Duodenal mucosa (tissue), 2 donors: ENCODE measurements around the gene SH3BGRL2.

Experiments used
- H3K27ac ChIP-seq: one replicate; pipeline ENCODE4 v1.7.0; 2013; ENCODE audit warnings: low read depth, low read length
- H3K27me3 ChIP-seq, 2 donors: one replicate each; pipeline ENCODE4 v1.7.0; 2013; ENCODE audit warnings: low read length in 2 of 2, control low read depth in 1 of 2; ENCODE audit not compliant: insufficient read depth in 2 of 2, control insufficient read depth in 1 of 2
- H3K36me3 ChIP-seq, 2 donors: one replicate each; pipeline ENCODE4 v1.7.0; 2013; ENCODE audit warnings: low read length in 2 of 2, control low read depth in 1 of 2; ENCODE audit not compliant: insufficient read depth in 2 of 2, control insufficient read depth in 1 of 2
- H3K4me1 ChIP-seq, 2 donors: one replicate each; pipeline ENCODE4 v1.7.0; 2013; ENCODE audit warnings: low read length in 2 of 2, control low read depth in 1 of 2; ENCODE audit not compliant: insufficient read depth in 2 of 2, control insufficient read depth in 1 of 2
- H3K4me3 ChIP-seq, 2 donors: one replicate each; pipeline ENCODE4 v1.7.0; 2013; ENCODE audit warnings: low read length in 2 of 2, low read depth in 1 of 2
- H3K9ac ChIP-seq, 2 donors: one replicate each; pipeline ENCODE4 v1.7.0; 2013; ENCODE audit warnings: low read length in 2 of 2, low read depth in 1 of 2
- H3K9me3 ChIP-seq, 2 donors: one replicate each; pipeline ENCODE4 v1.7.0; 2013; ENCODE audit warnings: low read length in 2 of 2, control low read depth in 1 of 2; ENCODE audit not compliant: control insufficient read depth in 1 of 2

The SH3BGRL2 gene

DNA sequence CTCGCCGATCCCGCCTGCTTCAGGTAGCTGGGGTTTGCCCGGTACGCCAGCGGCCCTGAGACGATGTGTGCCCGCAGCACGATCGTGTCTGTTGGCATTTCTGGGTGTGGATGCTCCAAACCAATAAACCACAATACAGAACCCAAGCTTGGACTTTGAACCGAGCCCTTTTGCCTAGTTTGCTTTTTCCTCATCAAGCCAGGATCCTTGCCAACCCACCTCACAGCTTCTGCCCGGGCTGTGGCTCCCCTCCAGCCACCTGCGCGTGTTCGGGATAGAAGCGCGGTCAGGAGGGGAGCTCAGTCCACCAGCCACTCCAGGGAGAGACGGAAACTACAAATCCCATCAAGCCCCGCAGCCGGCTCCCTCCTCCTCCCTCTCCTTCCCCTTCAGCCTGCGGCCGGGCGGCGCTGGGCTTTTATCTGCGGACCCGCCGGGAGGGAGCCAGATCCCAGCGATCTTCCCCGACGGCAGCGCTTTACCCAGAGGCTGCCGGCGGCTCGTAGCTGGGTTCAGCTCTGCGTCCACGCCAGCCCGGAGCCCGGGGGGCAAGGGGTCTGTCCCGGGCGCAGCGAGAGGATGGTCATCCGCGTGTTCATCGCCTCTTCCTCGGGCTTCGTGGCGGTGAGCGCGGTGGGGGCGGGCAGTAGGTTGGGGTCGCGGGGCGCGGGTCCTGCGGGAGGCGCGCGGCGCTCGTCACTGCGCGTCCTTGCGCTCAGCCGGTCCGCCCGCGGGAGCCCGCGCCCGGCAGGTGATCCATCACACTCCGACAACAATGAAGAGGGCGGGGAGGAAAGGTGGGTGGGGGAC, at the start of gene SH3BGRL2:
SH3BGRL2 (plus strand) TSS at position 447 of the 810 bp plus-strand sequence; CDS start at position 580, 133 bp downstream.
- H3K4me1 ChIP-seq, result peaks cover 7 to 36% of the 10 kb centered on the region in 2 donors
- H3K36me3 ChIP-seq, result no peaks in the 10 kb centered on the region
- peak within 1 kb of the TSS; percentile 77 to 81 for H3K4me3 ChIP-seq
- H3K9me3 ChIP-seq, result no peaks in the 10 kb centered on the region
- peak within 1 kb of the TSS; percentile 91 for H3K27ac ChIP-seq
- H3K27me3 ChIP-seq, result no peaks in the 10 kb centered on the region
- H3K9ac ChIP-seq, result peak within 1 kb of the TSS; percentile 70 to 71

DNA sequence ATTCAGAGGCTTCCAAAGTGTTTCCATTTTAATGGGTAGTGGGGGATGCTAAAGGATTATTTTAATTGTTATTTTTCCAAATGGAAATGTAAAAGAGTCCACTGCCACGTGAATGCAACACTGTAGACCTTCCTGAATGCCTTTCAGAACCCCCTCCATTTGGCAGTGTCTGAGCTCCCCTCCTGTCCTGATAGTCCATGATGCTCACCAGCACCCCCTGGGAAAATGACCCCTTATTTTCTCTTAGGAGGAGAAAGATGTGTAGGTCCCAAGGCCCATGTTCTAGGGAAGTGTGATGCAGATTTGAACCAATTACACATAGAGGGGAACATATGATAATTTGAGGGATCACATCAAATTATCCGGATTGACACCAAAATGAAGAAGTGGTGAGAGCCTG, 46.8 kb upstream of the SH3BGRL2 start:
- H3K36me3 ChIP-seq, result no peaks in the 10 kb centered on the region
- no peaks in the 10 kb centered on the region for H3K27me3 ChIP-seq
- H3K27ac ChIP-seq, result no peak overlapping the region
- no peak overlapping the region for H3K9ac ChIP-seq
- no peaks in the 10 kb centered on the region for H3K4me1 ChIP-seq
- no peaks in the 10 kb centered on the region for H3K9me3 ChIP-seq
- H3K4me3 ChIP-seq, result no peak overlapping the region

DNA sequence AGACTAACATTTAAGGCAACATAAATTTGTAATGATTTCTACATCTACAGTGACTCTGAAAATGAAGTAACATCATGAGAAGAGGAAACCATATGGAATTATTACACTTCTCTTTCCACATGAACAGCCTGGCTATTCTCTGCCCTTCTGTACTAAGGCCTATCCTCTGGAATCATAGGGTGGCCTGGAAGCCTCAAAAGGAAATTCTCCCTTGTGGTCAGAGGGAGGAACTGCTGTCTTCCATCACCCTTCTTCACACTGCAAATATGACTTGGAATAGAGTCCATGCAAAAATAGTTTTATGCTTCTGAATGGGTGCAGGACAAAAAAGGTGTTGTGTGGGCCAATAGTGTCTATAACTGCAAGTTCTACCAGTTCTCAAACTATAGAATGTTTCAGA, 44.6 kb upstream of the SH3BGRL2 start:
- Histone ChIP-seq H3K4me1 (no peaks in the 10 kb centered on the region), H3K36me3 (no peaks in the 10 kb centered on the region), H3K27me3 (no peaks in the 10 kb centered on the region), H3K9ac (no peak overlapping the region), H3K4me3 (no peak overlapping the region), H3K27ac (no peak overlapping the region), H3K9me3 (no peaks in the 10 kb centered on the region)

DNA sequence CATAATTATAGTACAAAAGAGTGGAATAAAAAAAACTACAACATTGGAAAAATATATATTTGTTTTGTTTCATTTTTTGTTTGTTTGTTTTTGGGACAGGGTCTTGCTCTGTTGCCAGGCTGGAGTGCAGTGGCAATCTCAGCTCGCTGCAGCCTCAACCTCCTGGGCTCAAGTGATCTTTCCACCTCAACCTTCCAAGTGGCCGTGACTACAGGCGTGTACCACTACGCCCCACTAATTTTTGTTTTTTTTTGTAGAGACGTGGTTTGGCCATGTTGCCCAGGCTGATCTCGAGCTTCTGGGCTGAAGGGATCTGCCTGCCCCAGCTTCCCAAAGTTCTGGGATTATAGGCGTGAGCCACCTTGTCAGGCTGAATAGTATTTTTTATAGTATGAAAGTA, 41.4 kb upstream of the SH3BGRL2 start:
- Histone ChIP-seq H3K27me3 (no peaks in the 10 kb centered on the region), H3K4me3 (no peak overlapping the region), H3K4me1 (no peaks in the 10 kb centered on the region), H3K9ac (no peak overlapping the region), H3K9me3 (no peaks in the 10 kb centered on the region), H3K36me3 (no peaks in the 10 kb centered on the region), H3K27ac (no peak overlapping the region)

DNA sequence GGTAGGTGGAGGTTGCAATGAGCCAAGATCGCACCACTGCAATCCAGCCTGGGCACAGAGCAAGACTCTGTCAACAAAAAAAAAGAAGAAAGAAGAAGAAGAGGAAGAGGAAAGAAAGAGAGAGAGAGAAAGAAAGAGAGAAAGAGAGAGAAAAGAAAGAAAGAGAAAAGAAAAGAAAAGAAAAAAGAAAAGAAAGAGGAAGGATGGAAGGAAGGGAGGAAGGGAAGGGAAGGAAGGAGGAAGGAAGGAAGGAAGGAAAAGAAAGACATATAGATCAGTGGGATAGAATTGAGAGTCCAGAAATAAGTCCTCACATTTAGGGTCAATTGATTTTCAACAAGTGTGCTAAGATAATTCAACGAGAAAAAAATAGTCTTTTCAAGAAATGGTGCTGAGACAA, 34.0 kb upstream of the SH3BGRL2 start:
- no peak overlapping the region for H3K4me3 ChIP-seq
- no peaks in the 10 kb centered on the region for H3K27me3 ChIP-seq
- no peak overlapping the region for H3K9ac ChIP-seq
- no peaks in the 10 kb centered on the region for H3K36me3 ChIP-seq
- no peaks in the 10 kb centered on the region for H3K9me3 ChIP-seq
- peaks cover 16 to 18% of the 10 kb centered on the region in 2 donors for H3K4me1 ChIP-seq
- no peak overlapping the region for H3K27ac ChIP-seq

DNA sequence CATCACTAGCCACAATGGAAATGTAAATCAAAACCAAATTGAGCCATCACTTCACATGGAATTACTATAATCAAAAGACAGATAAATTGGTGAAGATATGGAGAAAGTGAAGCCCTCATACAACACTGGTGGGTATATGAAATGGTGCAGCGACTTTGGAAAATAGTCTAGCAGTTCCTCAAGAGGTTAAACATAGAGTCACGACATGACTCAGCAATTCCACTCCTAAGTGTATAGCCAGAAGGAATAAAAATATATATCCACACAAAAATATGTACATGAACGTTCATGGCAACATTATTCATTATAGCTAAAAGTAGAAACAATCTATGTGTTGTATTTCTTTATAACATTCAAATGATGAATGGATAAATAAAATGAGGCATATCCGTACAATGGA, 33.1 kb upstream of the SH3BGRL2 start:
- Histone ChIP-seq H3K9me3 (no peaks in the 10 kb centered on the region), H3K4me1 (peaks cover 16 to 18% of the 10 kb centered on the region in 2 donors), H3K36me3 (no peaks in the 10 kb centered on the region), H3K27ac (no peak overlapping the region), H3K27me3 (no peaks in the 10 kb centered on the region), H3K4me3 (no peak overlapping the region), H3K9ac (no peak overlapping the region)

DNA sequence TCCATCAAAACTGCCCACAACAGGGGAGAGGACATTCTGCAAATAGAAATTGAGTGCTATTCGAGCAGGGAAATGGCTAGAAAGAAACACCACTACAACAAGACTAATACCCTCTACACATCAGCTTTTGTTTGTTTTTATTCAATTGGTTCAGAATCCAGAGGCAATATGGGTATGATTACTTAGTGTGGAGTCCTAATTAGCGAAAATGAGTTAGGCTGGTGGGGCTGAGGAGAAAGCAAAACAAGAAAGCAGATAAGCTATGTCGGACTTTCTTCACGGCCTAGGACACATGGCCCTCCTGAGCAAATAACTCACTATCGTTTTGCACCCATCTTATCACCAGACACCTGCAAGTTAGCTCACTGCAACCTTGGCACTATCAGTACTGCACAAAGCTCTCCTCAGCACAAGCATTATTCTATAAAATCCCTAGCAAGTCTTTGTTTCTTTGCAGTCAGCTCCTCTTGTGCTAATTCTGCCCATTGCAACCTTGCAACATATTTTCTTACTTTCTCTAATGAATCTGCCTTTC, 31.3 kb upstream of the SH3BGRL2 start:
- Histone ChIP-seq H3K27me3 (no peaks in the 10 kb centered on the region), H3K9me3 (no peaks in the 10 kb centered on the region), H3K4me1 (peaks cover 16 to 18% of the 10 kb centered on the region in 2 donors), H3K27ac (no peak overlapping the region), H3K9ac (no peak overlapping the region), H3K4me3 (no peak overlapping the region), H3K36me3 (no peaks in the 10 kb centered on the region)

DNA sequence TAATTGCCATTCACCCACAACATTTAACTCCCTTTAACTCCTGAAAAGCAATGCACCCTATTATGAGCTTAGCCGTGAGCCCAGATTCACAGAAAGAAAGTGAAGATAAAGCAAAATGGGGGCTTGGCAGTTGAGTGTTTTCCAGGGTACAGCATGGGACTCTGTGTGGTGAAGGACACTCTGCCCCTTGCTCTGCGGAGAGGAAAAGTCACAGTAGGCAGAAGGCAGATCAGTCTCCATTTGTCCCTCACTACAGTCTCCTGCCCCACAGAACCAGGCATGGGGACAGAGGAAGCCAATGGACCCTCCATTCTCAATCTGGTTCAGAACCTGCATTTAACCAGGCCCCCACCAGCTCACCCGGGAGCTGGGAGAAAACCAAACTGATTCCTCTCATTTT, 30.8 kb upstream of the SH3BGRL2 start:
- Histone ChIP-seq H3K4me1 (peaks cover 16 to 18% of the 10 kb centered on the region in 2 donors), H3K27ac (no peak overlapping the region), H3K9ac (no peak overlapping the region), H3K4me3 (no peak overlapping the region), H3K36me3 (no peaks in the 10 kb centered on the region), H3K27me3 (no peaks in the 10 kb centered on the region), H3K9me3 (no peaks in the 10 kb centered on the region)

DNA sequence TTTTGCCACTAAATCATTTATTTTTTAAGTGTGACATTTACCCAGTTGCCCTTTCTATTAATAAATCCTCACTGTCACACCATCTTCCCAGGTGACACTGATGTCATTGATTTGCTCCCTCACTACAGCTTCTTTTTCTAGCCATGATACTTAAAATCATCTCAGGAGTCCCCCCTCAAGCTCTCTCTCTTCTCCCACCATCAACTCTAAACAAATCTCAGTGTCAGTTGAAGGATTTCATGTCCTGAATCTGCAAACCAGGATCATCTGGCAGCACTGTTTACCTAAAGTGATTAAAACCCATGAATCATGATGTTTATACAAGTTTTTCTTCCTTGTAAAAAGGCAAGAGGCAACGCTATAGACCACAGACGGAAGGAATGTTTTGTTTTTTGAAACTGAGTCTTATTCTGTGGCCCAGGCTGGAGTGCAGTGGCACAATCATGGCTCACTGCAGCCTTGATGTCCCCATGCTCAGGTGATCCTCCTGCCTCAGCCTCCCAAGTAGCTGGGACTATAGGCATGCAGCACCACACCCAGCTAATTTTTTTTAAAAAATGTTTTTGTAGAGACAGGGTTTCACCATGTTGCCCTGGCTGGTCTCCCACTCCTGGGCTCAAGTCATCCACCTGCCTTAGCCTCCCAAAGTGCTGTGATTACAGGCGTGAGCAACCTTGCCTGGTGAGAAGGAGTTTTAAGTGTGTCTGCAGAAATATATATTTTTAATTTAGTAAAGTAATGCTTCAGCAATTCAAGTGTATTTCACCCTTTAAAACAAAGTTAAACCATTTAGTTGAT, 30.1 kb upstream of the SH3BGRL2 start:
- no peak overlapping the region for H3K4me3 ChIP-seq
- H3K27me3 ChIP-seq, result no peaks in the 10 kb centered on the region
- peaks cover 16 to 18% of the 10 kb centered on the region in 2 donors for H3K4me1 ChIP-seq
- H3K9me3 ChIP-seq, result no peaks in the 10 kb centered on the region
- no peak overlapping the region for H3K27ac ChIP-seq
- no peaks in the 10 kb centered on the region for H3K36me3 ChIP-seq
- no peak overlapping the region for H3K9ac ChIP-seq

DNA sequence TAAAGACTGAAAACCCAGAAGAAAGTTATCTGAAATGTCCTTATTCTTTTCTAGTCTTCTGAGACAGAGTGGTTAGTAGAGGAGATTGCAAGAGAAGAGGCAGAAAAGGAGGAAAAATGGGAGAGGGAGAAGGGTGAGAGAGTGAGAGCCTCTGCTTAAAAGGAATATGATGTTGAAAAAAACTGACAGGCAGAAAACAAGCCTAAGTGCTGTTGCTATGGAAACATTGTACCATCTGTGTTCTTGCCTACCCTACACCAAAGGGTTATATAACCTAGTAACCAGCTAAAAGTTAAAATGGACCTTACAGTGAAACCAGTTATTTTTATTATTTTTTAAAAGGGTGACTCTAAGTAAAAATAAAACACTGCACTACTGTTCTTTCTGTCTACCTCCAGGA, 28.3 kb upstream of the SH3BGRL2 start:
- H3K27ac ChIP-seq, result no peak overlapping the region
- H3K36me3 ChIP-seq, result no peaks in the 10 kb centered on the region
- no peaks in the 10 kb centered on the region for H3K9me3 ChIP-seq
- peaks cover 16 to 18% of the 10 kb centered on the region in 2 donors for H3K4me1 ChIP-seq
- no peak overlapping the region for H3K9ac ChIP-seq
- no peaks in the 10 kb centered on the region for H3K27me3 ChIP-seq
- H3K4me3 ChIP-seq, result no peak overlapping the region
